HepG2 (cell line): ENCODE data around the gene INTS1. TPM values are rescaled to one million over a fixed set of nuclear protein-coding genes. Genes with fewer than 3 reads are reported as not detected.

Experiments used
- ELF3 ChIP-seq: IDR thresholded peaks from 2 replicates; pipeline ENCODE4 v1.6.1; 2016; ENCODE audit warnings: missing genetic modification reagents, missing compliant biosample characterization
- ESRRA ChIP-seq: sonication (generic); formaldehyde crosslinking; IDR thresholded peaks from 2 replicates; pipeline ENCODE4 v1.5.1; 2020; ENCODE audit warnings: mild to moderate bottlenecking, low read depth, missing genetic modification reagents
- GZF1 ChIP-seq: sonication (generic); formaldehyde crosslinking; IDR thresholded peaks from 2 replicates; pipeline ENCODE4 v1.5.1; 2020; ENCODE audit warnings: mild to moderate bottlenecking, missing genetic modification reagents
- IRF1 ChIP-seq: sonication (generic); formaldehyde crosslinking; IDR thresholded peaks from 2 replicates; pipeline ENCODE4 v1.4.0; 2020; ENCODE audit warnings: low read depth, mild to moderate bottlenecking, missing genetic modification reagents
- MXD3 ChIP-seq: IDR thresholded peaks from 2 replicates; pipeline ENCODE4 v1.6.1; 2016; ENCODE audit warnings: mild to moderate bottlenecking, missing biosample characterization, missing genetic modification reagents
- NFRKB ChIP-seq: fragments of 450-650 bp; IDR thresholded peaks from 2 replicates; pipeline ENCODE4 v1.6.1; 2017
- POLR2AphosphoS5 ChIP-seq: IDR thresholded peaks from 2 replicates; pipeline ENCODE4 v1.6.1; 2012; ENCODE audit warnings: low read depth, low read length
- RBAK ChIP-seq: sonication (generic); formaldehyde crosslinking; IDR thresholded peaks from 2 replicates; pipeline ENCODE4 v1.5.1; 2020; ENCODE audit warnings: mild to moderate bottlenecking, missing genetic modification reagents
- SMYD3 ChIP-seq: sonication (generic); formaldehyde crosslinking; IDR thresholded peaks from 2 replicates; pipeline ENCODE4 v1.8.1; 2023; ENCODE audit warnings: mild to moderate bottlenecking, missing genetic modification reagents
- SRY ChIP-seq: sonication (generic); formaldehyde crosslinking; IDR thresholded peaks from 2 replicates; pipeline ENCODE4 v1.8.0; 2022; ENCODE audit warnings: mild to moderate bottlenecking, missing genetic modification reagents
- YEATS2 ChIP-seq: sonication (generic); formaldehyde crosslinking; IDR thresholded peaks from 2 replicates; pipeline ENCODE4 v1.4.0; 2020; ENCODE audit warnings: missing genetic modification reagents, borderline replicate concordance
- ZNF34 ChIP-seq: sonication (generic); formaldehyde crosslinking; IDR thresholded peaks from 2 replicates; pipeline ENCODE4 v1.4.0; 2020; ENCODE audit warnings: mild to moderate bottlenecking, missing genetic modification reagents, borderline replicate concordance
- ZNF414 ChIP-seq: sonication (generic); formaldehyde crosslinking; IDR thresholded peaks from 2 replicates; pipeline ENCODE4 v1.5.0; 2020; ENCODE audit warnings: missing genetic modification reagents
- ZNF607 ChIP-seq: sonication (generic); formaldehyde crosslinking; IDR thresholded peaks from 2 replicates; pipeline ENCODE4 v1.5.1; 2020; ENCODE audit warnings: missing genetic modification reagents, mild to moderate bottlenecking, borderline replicate concordance
- ZNF724P ChIP-seq: sonication (generic); formaldehyde crosslinking; IDR thresholded peaks from 2 replicates; pipeline ENCODE4 v1.8.0; 2022; ENCODE audit warnings: missing genetic modification reagents, borderline replicate concordance
- polyA plus RNA-seq, 8 experiments: library from polyadenylated mRNA; depleted of rRNA in 3 of 8; stranded (reverse) in 7 of 8; unstranded in 1 of 8; fragments of >200 nt; fragmentation: Illumina TruSeq in 4 of 8; extraction: Trizol in 4 of 8; gene quantifications; 2 replicates each; pipeline versions ENCODE4 v1.2.1 to v1.2.3, GENCODE V29; 2011 to 2016; ENCODE audit warnings: low read depth in 4 of 8, missing spikeins in 1 of 8, mixed read lengths in 1 of 8; ENCODE audit not compliant: insufficient read depth in 1 of 8
- total RNA-seq, 5 experiments: library from RNA; depleted of rRNA; stranded (reverse); fragments of >200 nt; fragmentation: Illumina TruSeq; extraction: Trizol; gene quantifications; 2 replicates each; pipeline ENCODE4 v1.2.3, GENCODE V29; 2016; ENCODE audit warnings: low read depth in 1 of 5
- TF ChIP-seq, protein P1 (sequence below): IDR thresholded peaks from 2 replicates; pipeline ENCODE4 v1.6.1; 2016
- TF ChIP-seq, protein P2 (sequence below): IDR thresholded peaks from 2 replicates; pipeline ENCODE4 v1.4.0; 2020; ENCODE audit warnings: mild to moderate bottlenecking, missing genetic modification reagents
- TF ChIP-seq, protein P3 (sequence below): sonication (generic); formaldehyde crosslinking; conservative IDR thresholded peaks from 2 replicates; pipeline ENCODE4 v1.4.0; 2020; ENCODE audit warnings: mild to moderate bottlenecking, missing genetic modification reagents, moderate library complexity

Gene INTS1
- total and polyA plus RNA-seq, 2 of the 13 experiments (the other 11 are each of a cell fraction or from before 2014, with no cell fraction given), result 13.7 to 29.0 TPM

DNA sequence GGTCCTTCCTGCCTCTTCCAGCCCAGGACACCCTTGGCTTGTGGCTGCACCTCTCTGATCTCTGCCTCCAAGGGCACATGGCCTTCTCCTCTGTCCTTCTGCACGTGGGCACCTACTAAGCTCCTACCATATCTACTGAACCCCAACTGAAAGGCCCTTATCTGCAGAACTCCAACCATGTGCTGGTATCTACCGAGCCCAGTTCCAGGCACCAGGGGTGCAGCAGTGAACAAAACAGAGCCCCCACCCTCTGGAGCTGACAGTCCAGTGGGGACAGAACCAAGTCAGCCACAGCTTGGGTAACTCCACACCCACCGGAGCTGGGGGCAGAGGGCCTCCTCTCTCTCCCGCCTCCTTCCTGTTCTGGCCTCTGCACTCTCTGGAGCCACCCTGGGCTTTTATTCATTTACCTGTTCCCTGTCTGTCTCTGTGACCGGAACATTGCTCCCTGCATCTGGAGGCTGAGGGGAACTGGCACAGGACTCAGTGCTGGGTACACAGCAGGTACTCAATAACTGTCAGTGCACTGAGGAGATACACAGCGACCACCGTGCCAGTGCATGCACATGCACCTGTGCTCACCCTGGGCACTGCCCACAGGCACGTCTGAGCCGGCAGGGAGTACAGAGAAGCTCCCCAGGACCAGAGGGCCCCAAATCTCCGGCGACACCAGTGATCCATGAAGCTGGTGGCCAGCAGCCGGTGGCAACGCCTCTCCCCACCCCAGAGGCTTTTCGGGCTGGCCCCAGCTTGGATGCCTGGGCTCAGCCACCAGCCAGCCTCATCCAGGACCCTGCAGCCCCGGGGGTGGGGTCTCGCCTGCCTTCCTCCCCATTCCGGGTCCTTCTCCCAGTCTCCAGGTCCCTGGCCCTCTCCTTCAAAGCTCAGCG is 46.9 kb downstream of the INTS1 start (continued):
- TF ChIP-seq, protein P1, sequence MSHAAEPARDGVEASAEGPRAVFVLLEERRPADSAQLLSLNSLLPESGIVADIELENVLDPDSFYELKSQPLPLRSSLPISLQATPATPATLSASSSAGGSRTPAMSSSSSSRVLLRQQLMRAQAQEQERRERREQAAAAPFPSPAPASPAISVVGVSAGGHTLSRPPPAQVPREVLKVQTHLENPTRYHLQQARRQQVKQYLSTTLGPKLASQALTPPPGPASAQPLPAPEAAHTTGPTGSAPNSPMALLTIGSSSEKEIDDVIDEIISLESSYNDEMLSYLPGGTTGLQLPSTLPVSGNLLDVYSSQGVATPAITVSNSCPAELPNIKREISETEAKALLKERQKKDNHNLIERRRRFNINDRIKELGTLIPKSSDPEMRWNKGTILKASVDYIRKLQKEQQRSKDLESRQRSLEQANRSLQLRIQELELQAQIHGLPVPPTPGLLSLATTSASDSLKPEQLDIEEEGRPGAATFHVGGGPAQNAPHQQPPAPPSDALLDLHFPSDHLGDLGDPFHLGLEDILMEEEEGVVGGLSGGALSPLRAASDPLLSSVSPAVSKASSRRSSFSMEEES (CRISPR knock-in tag), result no peak
- TF ChIP-seq RBAK (CRISPR knock-in tag) (no peak), ZNF724P (CRISPR knock-in tag) (no peak), MXD3 (CRISPR knock-in tag) (peak; percentile 66; the same call in 1 of the 2 replicates), ELF3 (CRISPR knock-in tag) (peak; percentile 18; the same call in 1 of the 2 replicates), SMYD3 (CRISPR knock-in tag) (no peak), IRF1 (CRISPR knock-in tag) (no peak), YEATS2 (CRISPR knock-in tag) (no peak), NFRKB (no peak), ESRRA (CRISPR knock-in tag) (0 out of 2 replicates have a peak, but pooled peaks have one; percentile 42), GZF1 (CRISPR knock-in tag) (no peak), ZNF34 (CRISPR knock-in tag) (no peak), SRY (CRISPR knock-in tag) (no peak), ZNF607 (CRISPR knock-in tag) (0 out of 2 replicates have a peak, but pooled peaks have one; percentile 36), POLR2AphosphoS5 (peak; percentile 34; the same call in 1 of the 2 replicates), ZNF414 (CRISPR knock-in tag) (no peak)
- TF ChIP-seq, protein P2, sequence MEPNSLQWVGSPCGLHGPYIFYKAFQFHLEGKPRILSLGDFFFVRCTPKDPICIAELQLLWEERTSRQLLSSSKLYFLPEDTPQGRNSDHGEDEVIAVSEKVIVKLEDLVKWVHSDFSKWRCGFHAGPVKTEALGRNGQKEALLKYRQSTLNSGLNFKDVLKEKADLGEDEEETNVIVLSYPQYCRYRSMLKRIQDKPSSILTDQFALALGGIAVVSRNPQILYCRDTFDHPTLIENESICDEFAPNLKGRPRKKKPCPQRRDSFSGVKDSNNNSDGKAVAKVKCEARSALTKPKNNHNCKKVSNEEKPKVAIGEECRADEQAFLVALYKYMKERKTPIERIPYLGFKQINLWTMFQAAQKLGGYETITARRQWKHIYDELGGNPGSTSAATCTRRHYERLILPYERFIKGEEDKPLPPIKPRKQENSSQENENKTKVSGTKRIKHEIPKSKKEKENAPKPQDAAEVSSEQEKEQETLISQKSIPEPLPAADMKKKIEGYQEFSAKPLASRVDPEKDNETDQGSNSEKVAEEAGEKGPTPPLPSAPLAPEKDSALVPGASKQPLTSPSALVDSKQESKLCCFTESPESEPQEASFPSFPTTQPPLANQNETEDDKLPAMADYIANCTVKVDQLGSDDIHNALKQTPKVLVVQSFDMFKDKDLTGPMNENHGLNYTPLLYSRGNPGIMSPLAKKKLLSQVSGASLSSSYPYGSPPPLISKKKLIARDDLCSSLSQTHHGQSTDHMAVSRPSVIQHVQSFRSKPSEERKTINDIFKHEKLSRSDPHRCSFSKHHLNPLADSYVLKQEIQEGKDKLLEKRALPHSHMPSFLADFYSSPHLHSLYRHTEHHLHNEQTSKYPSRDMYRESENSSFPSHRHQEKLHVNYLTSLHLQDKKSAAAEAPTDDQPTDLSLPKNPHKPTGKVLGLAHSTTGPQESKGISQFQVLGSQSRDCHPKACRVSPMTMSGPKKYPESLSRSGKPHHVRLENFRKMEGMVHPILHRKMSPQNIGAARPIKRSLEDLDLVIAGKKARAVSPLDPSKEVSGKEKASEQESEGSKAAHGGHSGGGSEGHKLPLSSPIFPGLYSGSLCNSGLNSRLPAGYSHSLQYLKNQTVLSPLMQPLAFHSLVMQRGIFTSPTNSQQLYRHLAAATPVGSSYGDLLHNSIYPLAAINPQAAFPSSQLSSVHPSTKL, result peak; percentile 24; the same call in 1 of the 2 replicates
- TF ChIP-seq, protein P3, sequence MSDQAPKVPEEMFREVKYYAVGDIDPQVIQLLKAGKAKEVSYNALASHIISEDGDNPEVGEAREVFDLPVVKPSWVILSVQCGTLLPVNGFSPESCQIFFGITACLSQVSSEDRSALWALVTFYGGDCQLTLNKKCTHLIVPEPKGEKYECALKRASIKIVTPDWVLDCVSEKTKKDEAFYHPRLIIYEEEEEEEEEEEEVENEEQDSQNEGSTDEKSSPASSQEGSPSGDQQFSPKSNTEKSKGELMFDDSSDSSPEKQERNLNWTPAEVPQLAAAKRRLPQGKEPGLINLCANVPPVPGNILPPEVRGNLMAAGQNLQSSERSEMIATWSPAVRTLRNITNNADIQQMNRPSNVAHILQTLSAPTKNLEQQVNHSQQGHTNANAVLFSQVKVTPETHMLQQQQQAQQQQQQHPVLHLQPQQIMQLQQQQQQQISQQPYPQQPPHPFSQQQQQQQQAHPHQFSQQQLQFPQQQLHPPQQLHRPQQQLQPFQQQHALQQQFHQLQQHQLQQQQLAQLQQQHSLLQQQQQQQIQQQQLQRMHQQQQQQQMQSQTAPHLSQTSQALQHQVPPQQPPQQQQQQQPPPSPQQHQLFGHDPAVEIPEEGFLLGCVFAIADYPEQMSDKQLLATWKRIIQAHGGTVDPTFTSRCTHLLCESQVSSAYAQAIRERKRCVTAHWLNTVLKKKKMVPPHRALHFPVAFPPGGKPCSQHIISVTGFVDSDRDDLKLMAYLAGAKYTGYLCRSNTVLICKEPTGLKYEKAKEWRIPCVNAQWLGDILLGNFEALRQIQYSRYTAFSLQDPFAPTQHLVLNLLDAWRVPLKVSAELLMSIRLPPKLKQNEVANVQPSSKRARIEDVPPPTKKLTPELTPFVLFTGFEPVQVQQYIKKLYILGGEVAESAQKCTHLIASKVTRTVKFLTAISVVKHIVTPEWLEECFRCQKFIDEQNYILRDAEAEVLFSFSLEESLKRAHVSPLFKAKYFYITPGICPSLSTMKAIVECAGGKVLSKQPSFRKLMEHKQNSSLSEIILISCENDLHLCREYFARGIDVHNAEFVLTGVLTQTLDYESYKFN (CRISPR knock-in tag), result peak; percentile 79
